Measurements from ENCODE around the gene FSTL5.

GRCh38 chr4:161926033-161926828 lies 237.6 kb downstream of the FSTL5 start:
- TF ChIP-seq EP300 (IDR thresholded peaks at IDR 0.05; ENCODE audit: borderline replicate concordance) (no peak), TCF12 (IDR thresholded peaks at IDR 0.05; ENCODE audit: low read depth) (no peak), MAX (IDR thresholded peaks at IDR 0.05) (no peak), TAF1 (IDR thresholded peaks at IDR 0.05; ENCODE audit: low read depth) (no peak), YY1 (IDR thresholded peaks at IDR 0.05; ENCODE audit: low read depth) (no peak), RAD21 (IDR thresholded peaks at IDR 0.05; ENCODE audit: low read depth) (no peak), CREB1 (IDR thresholded peaks at IDR 0.05; ENCODE audit: low read depth) (no peak), EGR1 (IDR thresholded peaks at IDR 0.05) (no peak), CEBPB (IDR thresholded peaks at IDR 0.05) (no peak; the same call in 1 of the 2 replicates), ZBTB7A (IDR thresholded peaks at IDR 0.05; ENCODE audit: low read depth) (no peak), FOXM1 (IDR thresholded peaks at IDR 0.05; ENCODE audit: borderline replicate concordance, low read depth) (no peak)
- TF ChIP-seq, protein P1, sequence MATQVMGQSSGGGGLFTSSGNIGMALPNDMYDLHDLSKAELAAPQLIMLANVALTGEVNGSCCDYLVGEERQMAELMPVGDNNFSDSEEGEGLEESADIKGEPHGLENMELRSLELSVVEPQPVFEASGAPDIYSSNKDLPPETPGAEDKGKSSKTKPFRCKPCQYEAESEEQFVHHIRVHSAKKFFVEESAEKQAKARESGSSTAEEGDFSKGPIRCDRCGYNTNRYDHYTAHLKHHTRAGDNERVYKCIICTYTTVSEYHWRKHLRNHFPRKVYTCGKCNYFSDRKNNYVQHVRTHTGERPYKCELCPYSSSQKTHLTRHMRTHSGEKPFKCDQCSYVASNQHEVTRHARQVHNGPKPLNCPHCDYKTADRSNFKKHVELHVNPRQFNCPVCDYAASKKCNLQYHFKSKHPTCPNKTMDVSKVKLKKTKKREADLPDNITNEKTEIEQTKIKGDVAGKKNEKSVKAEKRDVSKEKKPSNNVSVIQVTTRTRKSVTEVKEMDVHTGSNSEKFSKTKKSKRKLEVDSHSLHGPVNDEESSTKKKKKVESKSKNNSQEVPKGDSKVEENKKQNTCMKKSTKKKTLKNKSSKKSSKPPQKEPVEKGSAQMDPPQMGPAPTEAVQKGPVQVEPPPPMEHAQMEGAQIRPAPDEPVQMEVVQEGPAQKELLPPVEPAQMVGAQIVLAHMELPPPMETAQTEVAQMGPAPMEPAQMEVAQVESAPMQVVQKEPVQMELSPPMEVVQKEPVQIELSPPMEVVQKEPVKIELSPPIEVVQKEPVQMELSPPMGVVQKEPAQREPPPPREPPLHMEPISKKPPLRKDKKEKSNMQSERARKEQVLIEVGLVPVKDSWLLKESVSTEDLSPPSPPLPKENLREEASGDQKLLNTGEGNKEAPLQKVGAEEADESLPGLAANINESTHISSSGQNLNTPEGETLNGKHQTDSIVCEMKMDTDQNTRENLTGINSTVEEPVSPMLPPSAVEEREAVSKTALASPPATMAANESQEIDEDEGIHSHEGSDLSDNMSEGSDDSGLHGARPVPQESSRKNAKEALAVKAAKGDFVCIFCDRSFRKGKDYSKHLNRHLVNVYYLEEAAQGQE (IDR thresholded peaks at IDR 0.05; ENCODE audit: low read depth): no peak
- TF ChIP-seq, protein P2, sequence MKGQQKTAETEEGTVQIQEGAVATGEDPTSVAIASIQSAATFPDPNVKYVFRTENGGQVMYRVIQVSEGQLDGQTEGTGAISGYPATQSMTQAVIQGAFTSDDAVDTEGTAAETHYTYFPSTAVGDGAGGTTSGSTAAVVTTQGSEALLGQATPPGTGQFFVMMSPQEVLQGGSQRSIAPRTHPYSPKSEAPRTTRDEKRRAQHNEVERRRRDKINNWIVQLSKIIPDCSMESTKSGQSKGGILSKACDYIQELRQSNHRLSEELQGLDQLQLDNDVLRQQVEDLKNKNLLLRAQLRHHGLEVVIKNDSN (IDR thresholded peaks at IDR 0.05): no peak

Data from Ishikawa (cell line).